ENCODE measurements around the gene PPP6R1. TPM values are rescaled to one million over a fixed set of nuclear protein-coding genes. Genes with fewer than 3 reads are reported as not detected.

Gene PPP6R1
- total RNA-seq, 1 experiment from 2014 or later: 70.6 TPM

DNA sequence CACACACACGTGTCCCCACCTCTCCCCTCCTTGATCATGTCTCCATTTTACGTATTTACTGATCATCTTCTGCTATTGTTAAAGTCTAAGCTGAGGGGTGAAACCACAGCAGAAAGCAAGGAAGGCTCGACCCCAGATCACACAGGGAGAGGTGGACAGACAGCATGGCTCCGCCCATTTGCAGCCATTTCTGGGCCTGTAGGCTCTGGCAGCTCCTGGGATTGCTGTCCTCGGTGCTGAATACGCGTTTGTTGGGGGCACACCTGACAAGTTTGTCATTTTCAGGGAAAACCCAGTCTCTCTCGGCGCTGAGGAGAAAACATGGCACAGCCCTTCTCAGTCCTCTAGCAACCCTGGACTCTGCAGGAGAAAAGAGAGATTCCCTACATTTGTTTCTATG is 38.3 kb downstream of the PPP6R1 start:
- BruUV-seq (replicated peaks): no TSS peak
- POLR2A ChIA-PET: no interaction called here
- Mint-ChIP-seq H3K4me3 (ENCODE audit: unreplicated experiment) (no peak overlapping the region), H3K4me1 (ENCODE audit: insufficient read depth, unreplicated experiment) (peaks cover 15% of the 10 kb centered on the region), H3K9me3 (ENCODE audit: unreplicated experiment) (peaks cover 8% of the 10 kb centered on the region), H3K27ac (ENCODE audit: low read depth, unreplicated experiment) (no peak overlapping the region), H3K36me3 (ENCODE audit: insufficient read depth, unreplicated experiment) (peaks cover 13% of the 10 kb centered on the region), H3K27me3 (ENCODE audit: insufficient read depth, unreplicated experiment) (no peaks in the 10 kb centered on the region)
- CTCF ChIA-PET: interaction anchor here (0.6 to 0.8 kb wide), 2 partner anchors 164 to 169 kb away, joined by 3 read pairs; partner anchors contain the start of gene TMEM238
- intact Hi-C loops (cut with micrococcal nuclease): no loop called here
- TF ChIP-seq, protein P1, sequence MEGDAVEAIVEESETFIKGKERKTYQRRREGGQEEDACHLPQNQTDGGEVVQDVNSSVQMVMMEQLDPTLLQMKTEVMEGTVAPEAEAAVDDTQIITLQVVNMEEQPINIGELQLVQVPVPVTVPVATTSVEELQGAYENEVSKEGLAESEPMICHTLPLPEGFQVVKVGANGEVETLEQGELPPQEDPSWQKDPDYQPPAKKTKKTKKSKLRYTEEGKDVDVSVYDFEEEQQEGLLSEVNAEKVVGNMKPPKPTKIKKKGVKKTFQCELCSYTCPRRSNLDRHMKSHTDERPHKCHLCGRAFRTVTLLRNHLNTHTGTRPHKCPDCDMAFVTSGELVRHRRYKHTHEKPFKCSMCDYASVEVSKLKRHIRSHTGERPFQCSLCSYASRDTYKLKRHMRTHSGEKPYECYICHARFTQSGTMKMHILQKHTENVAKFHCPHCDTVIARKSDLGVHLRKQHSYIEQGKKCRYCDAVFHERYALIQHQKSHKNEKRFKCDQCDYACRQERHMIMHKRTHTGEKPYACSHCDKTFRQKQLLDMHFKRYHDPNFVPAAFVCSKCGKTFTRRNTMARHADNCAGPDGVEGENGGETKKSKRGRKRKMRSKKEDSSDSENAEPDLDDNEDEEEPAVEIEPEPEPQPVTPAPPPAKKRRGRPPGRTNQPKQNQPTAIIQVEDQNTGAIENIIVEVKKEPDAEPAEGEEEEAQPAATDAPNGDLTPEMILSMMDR (IDR thresholded peaks at IDR 0.05; ENCODE audit: unreplicated experiment): no peak
- DNase-seq (ENCODE audit: unreplicated experiment): no peak

DNA sequence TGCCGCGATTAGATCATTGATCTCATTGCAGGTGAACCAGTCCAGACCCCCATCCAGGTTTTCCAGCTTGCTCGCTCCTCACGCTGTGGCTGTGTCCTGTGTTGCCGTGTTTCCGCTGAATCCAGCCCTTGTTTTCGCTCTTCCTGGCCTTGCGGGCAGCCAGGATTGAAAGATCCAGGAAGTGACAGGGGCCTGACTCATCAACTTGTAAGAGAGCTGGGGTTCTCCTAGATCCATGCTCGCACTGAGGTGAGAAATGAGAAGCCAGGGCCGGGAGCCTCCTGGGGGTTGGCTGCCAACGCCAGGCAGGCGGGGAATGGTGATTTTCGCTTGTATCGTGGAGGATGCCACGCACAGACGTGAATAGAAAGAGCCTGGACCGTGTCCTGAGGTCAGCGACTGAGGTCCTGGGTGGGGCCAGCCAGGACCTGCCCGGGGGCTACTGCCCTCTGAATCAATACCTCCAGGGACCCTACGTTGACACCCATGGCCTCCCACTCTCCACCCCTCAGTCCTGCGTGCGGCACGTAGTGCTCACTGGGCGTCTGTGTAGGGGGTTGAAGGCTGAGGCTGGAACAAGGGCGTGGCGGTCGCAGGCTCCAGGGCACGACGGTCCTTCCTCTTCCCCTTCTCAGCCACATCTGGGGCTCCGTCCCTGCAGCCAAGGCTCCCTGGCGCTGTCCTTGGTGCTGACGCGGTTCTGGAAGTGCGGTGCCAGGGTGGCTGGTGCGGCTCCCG is 42.2 kb downstream of the PPP6R1 start:
- BruUV-seq (replicated peaks): TSS peak; percentile 67
- TF ChIP-seq, protein P1 (IDR thresholded peaks at IDR 0.05; ENCODE audit: unreplicated experiment): no peak
- intact Hi-C loops (cut with micrococcal nuclease): loop anchor here (1.0 to 2.0 kb wide), 4 partner anchors 27 to 70 kb away; partner anchors contain the start of genes DNAAF3 and PPP6R1
- peaks cover 7% of the 10 kb centered on the region for H3K36me3 Mint-ChIP-seq (ENCODE audit: insufficient read depth, unreplicated experiment)
- H3K4me1 Mint-ChIP-seq (ENCODE audit: insufficient read depth, unreplicated experiment): peaks cover 16% of the 10 kb centered on the region
- ChIA-PET CTCF (interaction anchor here (1.1 kb wide), 2 partner anchors 12 to 43 kb away, joined by 3 read pairs; no protein-coding TSS in a partner anchor), POLR2A (interaction anchor here (0.6 to 4.6 kb wide), 15 partner anchors 10 to 413 kb away, joined by 3 to 52 read pairs (median 5); partner anchors contain the start of genes DNAAF3, HSPBP1, KMT5C and PPP6R1)
- peak overlapping the region; percentile 78 for H3K4me3 Mint-ChIP-seq (ENCODE audit: unreplicated experiment)
- peaks cover 9% of the 10 kb centered on the region for H3K9me3 Mint-ChIP-seq (ENCODE audit: unreplicated experiment)
- peak overlapping the region; percentile 64 for H3K27ac Mint-ChIP-seq (ENCODE audit: low read depth, unreplicated experiment)
- H3K27me3 Mint-ChIP-seq (ENCODE audit: insufficient read depth, unreplicated experiment): no peaks in the 10 kb centered on the region
- DNase-seq (ENCODE audit: unreplicated experiment): peak; percentile 99

DNA sequence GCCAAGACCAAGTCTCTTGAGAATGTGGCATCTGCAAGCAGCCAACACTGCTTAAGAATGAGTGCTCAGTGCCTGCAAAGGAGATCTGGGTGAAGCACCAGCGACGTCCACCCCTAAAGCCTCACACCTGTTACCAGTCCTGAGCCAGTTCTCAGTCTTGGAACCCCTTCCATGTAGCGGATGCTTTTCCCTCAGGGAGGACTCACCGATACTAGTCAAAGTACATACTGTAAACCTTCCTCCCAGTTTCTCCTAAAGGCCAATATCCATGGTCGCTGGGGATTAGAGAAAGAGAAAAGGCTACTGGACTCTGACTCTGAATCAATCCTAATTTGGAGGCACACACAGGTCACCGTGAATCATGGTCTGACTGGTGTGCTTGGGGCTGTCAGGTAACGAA is 45.3 kb downstream of the PPP6R1 start:
- no peak overlapping the region for H3K4me3 Mint-ChIP-seq (ENCODE audit: unreplicated experiment)

DNA sequence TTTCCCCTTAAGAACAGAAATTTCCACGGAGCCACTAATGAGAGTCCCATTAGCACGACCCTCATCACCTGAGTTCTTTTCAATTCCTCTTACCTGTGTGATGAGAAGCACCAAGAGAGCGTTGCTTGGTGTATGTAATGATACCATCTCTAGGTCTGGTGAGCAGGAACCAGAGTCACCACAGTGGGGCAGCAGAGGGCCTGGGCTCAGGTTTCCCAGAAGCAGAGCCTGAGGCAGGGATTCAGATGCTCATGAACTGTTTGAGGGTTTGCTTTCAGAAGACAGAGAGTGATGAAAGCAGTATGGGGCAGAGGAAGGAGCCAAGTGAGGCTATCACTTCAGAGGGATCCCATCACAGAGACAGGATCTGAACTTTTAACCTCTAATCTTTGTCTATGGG is 46.4 kb downstream of the PPP6R1 start:
- POLR2A ChIA-PET: interaction anchor here (0.7 to 4.6 kb wide), 2 partner anchors 14 to 265 kb away, joined by 4 to 16 read pairs; no protein-coding TSS in a partner anchor
- H3K27ac Mint-ChIP-seq (ENCODE audit: low read depth, unreplicated experiment): no peak overlapping the region
- TF ChIP-seq, protein P1 (IDR thresholded peaks at IDR 0.05; ENCODE audit: unreplicated experiment): no peak
- peaks cover 9% of the 10 kb centered on the region for H3K9me3 Mint-ChIP-seq (ENCODE audit: unreplicated experiment)
- peaks cover 17% of the 10 kb centered on the region for H3K36me3 Mint-ChIP-seq (ENCODE audit: insufficient read depth, unreplicated experiment)
- intact Hi-C loops (cut with micrococcal nuclease): no loop called here
- H3K27me3 Mint-ChIP-seq (ENCODE audit: insufficient read depth, unreplicated experiment): no peaks in the 10 kb centered on the region
- BruUV-seq (replicated peaks): no TSS peak
- peaks cover 29% of the 10 kb centered on the region for H3K4me1 Mint-ChIP-seq (ENCODE audit: insufficient read depth, unreplicated experiment)
- no peak overlapping the region for H3K4me3 Mint-ChIP-seq (ENCODE audit: unreplicated experiment)
- peak; percentile 57 for DNase-seq (ENCODE audit: unreplicated experiment)
- CTCF ChIA-PET: interaction anchor here (0.6 kb wide), 1 partner anchor 157 kb away, joined by 3 read pairs; no protein-coding TSS in a partner anchor

More for the DNA sequence above, 45.3 kb downstream of the PPP6R1 start:
- ChIA-PET POLR2A (interaction anchor here (4.6 kb wide), 1 partner anchor 15 kb away, joined by 16 read pairs; no protein-coding TSS in a partner anchor), CTCF (interaction anchor here (0.7 kb wide), 1 partner anchor 33 kb away, joined by 3 read pairs; no protein-coding TSS in a partner anchor)
- Mint-ChIP-seq H3K9me3 (ENCODE audit: unreplicated experiment) (peaks cover 9% of the 10 kb centered on the region), H3K36me3 (ENCODE audit: insufficient read depth, unreplicated experiment) (peaks cover 17% of the 10 kb centered on the region), H3K27ac (ENCODE audit: low read depth, unreplicated experiment) (no peak overlapping the region), H3K27me3 (ENCODE audit: insufficient read depth, unreplicated experiment) (no peaks in the 10 kb centered on the region), H3K4me1 (ENCODE audit: insufficient read depth, unreplicated experiment) (peaks cover 29% of the 10 kb centered on the region)
- no TSS peak for BruUV-seq (replicated peaks)
- no peak for DNase-seq (ENCODE audit: unreplicated experiment)
- intact Hi-C loops (cut with micrococcal nuclease): no loop called here
- TF ChIP-seq, protein P1 (IDR thresholded peaks at IDR 0.05; ENCODE audit: unreplicated experiment): no peak
